SK-N-MC (cell line): ENCODE data around the gene SUN1.

Source experiments
- EZH2 ChIP-seq: fragments of 200-600 bp; sonication (generic); IDR thresholded peaks from one replicate; pipeline ENCODE4 v1.6.1; 2017; ENCODE audit warnings: antibody characterized with exemption
- FOXP2 ChIP-seq: optimal IDR thresholded peaks from 2 replicates; pipeline ENCODE3; 2011; ENCODE audit warnings: mild to moderate bottlenecking, moderate library complexity; ENCODE audit not compliant: insufficient read depth; ENCODE audit errors: extremely low read length, control extremely low read depth
- POLR2AphosphoS5 ChIP-seq: IDR thresholded peaks from 2 replicates; pipeline ENCODE4 v1.6.1; 2012; ENCODE audit warnings: mild to moderate bottlenecking, low read depth, low read length, borderline replicate concordance

DNA sequence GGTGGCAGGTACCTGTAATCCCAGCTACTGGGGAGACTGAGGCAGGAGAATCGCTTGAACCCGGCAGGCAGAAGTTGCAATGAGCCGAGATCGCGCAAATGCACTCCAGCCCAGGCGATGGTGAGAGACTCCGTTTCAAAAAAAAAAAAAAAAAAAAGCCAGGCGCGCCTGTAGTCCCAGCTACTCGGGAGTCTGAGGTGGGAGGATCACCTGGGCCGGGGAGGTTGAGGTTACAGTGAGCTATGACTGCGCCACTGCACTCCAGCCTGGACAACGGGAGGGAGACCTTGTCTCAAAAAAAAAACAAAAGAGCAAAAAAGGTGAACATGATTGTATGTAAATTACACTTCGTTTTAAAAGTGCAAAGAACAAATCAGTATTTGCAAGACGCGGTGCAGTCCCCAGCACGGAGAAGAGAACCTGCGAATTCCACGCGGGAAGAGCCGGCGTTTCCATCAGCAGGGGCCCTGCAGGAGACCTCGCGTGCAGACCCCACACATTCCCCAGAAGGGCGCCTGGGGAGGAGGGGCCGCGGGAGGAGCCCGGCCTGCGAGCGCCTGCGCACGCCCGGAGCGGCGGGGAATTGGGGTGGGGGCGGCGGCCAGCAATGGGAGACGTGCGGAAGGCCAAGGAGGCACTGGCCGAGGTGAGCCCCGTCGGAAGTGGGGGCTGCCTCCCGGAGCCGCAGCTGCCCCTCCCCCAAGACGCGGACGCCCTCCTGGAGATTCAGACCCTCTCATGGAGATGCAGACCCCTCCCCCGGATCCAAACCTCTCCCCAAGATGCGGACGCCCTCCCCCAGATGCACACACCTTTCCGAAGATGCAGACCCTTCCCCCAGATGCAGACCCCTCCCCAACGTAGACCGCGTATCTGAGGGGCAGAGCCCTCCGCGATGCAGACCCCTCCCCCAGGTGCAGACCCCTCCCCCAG, 16.7 kb upstream of the SUN1 start:
- TF ChIP-seq EZH2 (no peak), POLR2AphosphoS5 (peak; percentile 43; the same call in 1 of the 2 replicates), FOXP2 (no peak)
